ENCODE results near the gene PTPRD. TPM values are rescaled to one million over a fixed set of nuclear protein-coding genes. Genes with fewer than 3 reads are reported as not detected.

Gene PTPRD
- total and polyA plus RNA-seq, 2 of the 4 experiments (the other 2 are of a cell fraction) = 0.07 to 0.18 TPM

DNA sequence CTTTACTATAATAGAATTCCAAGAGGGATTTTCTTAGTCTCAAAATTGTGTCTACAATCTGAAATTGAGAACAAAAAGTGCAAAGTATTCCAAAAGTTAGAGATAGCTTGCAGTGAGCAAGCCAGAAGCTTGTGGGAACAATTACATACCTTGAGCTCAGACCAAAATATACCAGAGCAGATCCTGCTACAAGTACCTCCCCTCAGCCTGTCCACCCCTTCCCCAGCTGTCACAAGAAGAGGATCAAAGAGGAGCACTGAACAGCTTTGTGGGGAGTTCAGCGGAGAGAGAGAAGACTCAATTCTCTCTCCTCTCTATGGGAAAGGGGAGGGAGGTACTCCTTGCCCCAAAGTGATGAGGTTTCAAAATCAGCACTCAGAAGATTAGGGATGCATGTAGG, 1944.1 kb downstream of the PTPRD start:
- in situ Hi-C loops (cut with MboI; ENCODE audit: low sequenced_read_pairs) = no loop called here
- Histone ChIP-seq H3K9me1 (ENCODE audit: insufficient read depth, low read length) (no peaks in the 10 kb centered on the region), H4K5ac (ENCODE audit: low read depth, low read length) (no peak overlapping the region), H3K4me1 (ENCODE audit: control insufficient read depth, insufficient read depth, low read length) (no peaks in the 10 kb centered on the region), H3K79me1 (ENCODE audit: low read depth in 1 of 2, low read length in 2 of 2) (no peaks in the 10 kb centered on the region), H2AK9ac (replicated peaks; ENCODE audit: low read depth, low read length, poor library complexity) (no peak overlapping the region), H3K9ac (ENCODE audit: low read depth, low read length) (no peak overlapping the region), H3K4me2 (ENCODE audit: low read depth, low read length) (no peak overlapping the region), H3K27ac (ENCODE audit: insufficient read depth, low read length) (no peak overlapping the region), H4K20me1 (ENCODE audit: insufficient read depth, low read length) (no peaks in the 10 kb centered on the region), H2BK15ac (ENCODE audit: low read depth, low read length) (no peak overlapping the region), H3K4ac (ENCODE audit: low read depth, low read length) (no peak overlapping the region), H3K9me3 (ENCODE audit: control insufficient read depth, insufficient read depth, low read length) (no peaks in the 10 kb centered on the region; the same call in 1 of the 2 replicates), H3K14ac (replicated peaks; ENCODE audit: low read depth, low read length) (no peak overlapping the region), H3K18ac (ENCODE audit: low read depth, low read length) (no peak overlapping the region), H4K8ac (ENCODE audit: low read depth in 2 of 2, low read length in 2 of 2) (no peak overlapping the region), H2AFZ (replicated peaks; ENCODE audit: low read length, poor library complexity) (no peak overlapping the region), H4K91ac (ENCODE audit: insufficient read depth, low read depth, low read length) (no peak overlapping the region), H3K4me3 (ENCODE audit: insufficient read depth, low read depth, low read length) (no peak overlapping the region), H3K27me3 (ENCODE audit: control insufficient read depth, insufficient read depth, low read length) (no peaks in the 10 kb centered on the region), H3K23ac (ENCODE audit: low read depth, low read length) (no peak overlapping the region), H2BK5ac (ENCODE audit: low read depth, low read length, poor library complexity, severe bottlenecking) (no peak overlapping the region), H3K56ac (ENCODE audit: extremely low read depth, insufficient read depth, low read length) (no peak overlapping the region), H3K36me3 (ENCODE audit: control insufficient read depth, insufficient read depth, low read length) (no peaks in the 10 kb centered on the region), H2BK120ac (ENCODE audit: low read depth, low read length) (no peak overlapping the region), H2BK20ac (ENCODE audit: low read depth, low read length) (no peak overlapping the region), H2AK5ac (ENCODE audit: low read depth, low read length) (no peak overlapping the region)
- BruUV-seq (replicated peaks) = no TSS peak
- ChIA-PET POLR2A (ENCODE audit: unreplicated experiment) (no interaction called here), CTCF (no interaction called here)
- DNase-seq (no peak), ATAC-seq (ENCODE audit: low read depth) (no peak)
- no CpG with 5 or more reads among the region's 1 CpG for WGBS, 2 experiments (ENCODE audit: extremely low coverage in 2 of 2, insufficient read length in 1 of 2)
- dilution Hi-C loops (cut with HindIII; ENCODE audit: low sequenced_read_pairs, unreplicated experiment) = no loop called here
- intact Hi-C loops (cut with micrococcal nuclease) = no loop called here
- TF ChIP-seq RAD21 (IDR thresholded peaks at IDR 0.05; ENCODE audit: low read length) (no peak), MAFK (IDR thresholded peaks at IDR 0.05; ENCODE audit: low read depth, low read length) (no peak), NFE2L2 (IDR thresholded peaks at IDR 0.05; ENCODE audit: low read depth, low read length) (no peak), CHD1 (IDR thresholded peaks at IDR 0.05; ENCODE audit: low read depth, low read length) (no peak)
